Stomach smooth muscle (tissue), 2 donors: Measurements from ENCODE around the gene OR6Q1.
"Not testable (repeated sequence)": the region's sequence is repeated elsewhere in the genome, so short reads cannot be mapped to it uniquely, and the experiment has no call there.

Experiments used
- H3K27ac ChIP-seq: one replicate; pipeline ENCODE4 v1.7.0; 2013; ENCODE audit warnings: mild to moderate bottlenecking, low read length, inconsistent platforms
- H3K27me3 ChIP-seq, 2 donors: one replicate each; pipeline ENCODE4 v1.7.0; 2013; ENCODE audit warnings: low read length in 2 of 2; ENCODE audit not compliant: insufficient read depth in 2 of 2, control insufficient read depth in 1 of 2
- H3K36me3 ChIP-seq, 2 donors: one replicate each; pipeline ENCODE4 v1.7.0; 2013; ENCODE audit warnings: low read length in 2 of 2; ENCODE audit not compliant: control insufficient read depth in 2 of 2, insufficient read depth in 2 of 2
- H3K4me1 ChIP-seq: one replicate; pipeline ENCODE4 v1.7.0; 2013; ENCODE audit warnings: low read length; ENCODE audit not compliant: control insufficient read depth, insufficient read depth
- H3K4me3 ChIP-seq, 2 donors: one replicate each; pipeline ENCODE4 v1.7.0; 2013; ENCODE audit warnings: low read length in 2 of 2
- H3K9ac ChIP-seq, 2 donors: one replicate each; pipeline ENCODE4 v1.7.0; 2013; ENCODE audit warnings: low read length in 2 of 2, mild to moderate bottlenecking in 1 of 2
- H3K9me3 ChIP-seq, 2 donors: one replicate each; pipeline ENCODE4 v1.7.0; 2013; ENCODE audit warnings: low read length in 2 of 2; ENCODE audit not compliant: control insufficient read depth in 2 of 2
- donor health status: healthy.
- donor health status: Pancreatic carcinoma.

OR6Q1 gene, protein sequence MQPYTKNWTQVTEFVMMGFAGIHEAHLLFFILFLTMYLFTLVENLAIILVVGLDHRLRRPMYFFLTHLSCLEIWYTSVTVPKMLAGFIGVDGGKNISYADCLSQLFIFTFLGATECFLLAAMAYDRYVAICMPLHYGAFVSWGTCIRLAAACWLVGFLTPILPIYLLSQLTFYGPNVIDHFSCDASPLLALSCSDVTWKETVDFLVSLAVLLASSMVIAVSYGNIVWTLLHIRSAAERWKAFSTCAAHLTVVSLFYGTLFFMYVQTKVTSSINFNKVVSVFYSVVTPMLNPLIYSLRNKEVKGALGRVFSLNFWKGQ

DNA sequence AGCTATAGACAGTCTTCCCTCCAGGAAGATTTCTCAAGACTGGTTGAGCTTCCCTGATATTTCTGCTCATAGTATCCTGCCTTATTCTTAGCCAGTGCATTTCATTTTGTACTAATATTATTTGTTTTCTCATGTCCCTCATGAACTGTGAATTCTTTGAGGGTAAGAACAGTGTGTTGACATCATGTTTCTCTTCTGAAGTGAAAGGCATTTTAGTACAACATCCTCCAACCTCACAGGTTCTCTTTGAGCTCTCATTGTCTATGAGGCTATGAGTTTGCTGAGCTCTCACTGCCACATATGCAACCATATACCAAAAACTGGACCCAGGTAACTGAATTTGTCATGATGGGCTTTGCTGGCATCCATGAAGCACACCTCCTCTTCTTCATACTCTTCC is at the start of gene OR6Q1:
Gene OR6Q1 (plus strand): TSS at position 301 of the 400 bp plus-strand sequence. CDS start 0 bp downstream, at position 301.
- Histone ChIP-seq H3K27ac (no peak within 1 kb of the TSS), H3K4me3 (no peak within 1 kb of the TSS), H3K4me1 (no peaks in the 10 kb centered on the region)

DNA sequence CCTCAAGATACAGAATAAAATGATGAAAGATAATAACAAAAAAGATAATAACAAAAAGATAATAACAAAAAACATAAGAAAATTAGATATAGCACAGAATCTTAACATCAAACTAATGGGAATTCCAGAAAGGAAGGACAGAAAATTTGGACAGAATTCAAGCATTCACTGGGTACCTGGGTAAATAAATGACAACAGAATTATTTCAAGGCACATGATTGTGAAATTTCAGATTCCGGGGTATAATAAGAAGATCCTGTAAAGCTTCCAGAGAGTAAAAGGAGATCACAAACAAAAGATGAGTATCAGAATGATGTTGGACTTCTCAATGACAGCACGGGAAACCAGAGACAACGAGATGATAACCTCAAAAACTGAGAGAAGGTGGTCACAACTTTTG is 49.2 kb upstream of the OR6Q1 start:
- H3K9ac ChIP-seq: no peak overlapping the region
- H3K9me3 ChIP-seq: no peaks in the 10 kb centered on the region
- no peaks in the 10 kb centered on the region for H3K36me3 ChIP-seq
- H3K27ac ChIP-seq: no peak overlapping the region
- no peaks in the 10 kb centered on the region for H3K4me1 ChIP-seq
- H3K27me3 ChIP-seq: peaks cover 0 to 3% of the 10 kb centered on the region in 2 donors
- H3K4me3 ChIP-seq: no peak overlapping the region

More for the DNA sequence above, at the start of gene OR6Q1:
- Histone ChIP-seq H3K9ac (no peak within 1 kb of the TSS), H3K27me3 (no peaks in the 10 kb centered on the region), H3K36me3 (no peaks in the 10 kb centered on the region), H3K9me3 (no peaks in the 10 kb centered on the region)

DNA sequence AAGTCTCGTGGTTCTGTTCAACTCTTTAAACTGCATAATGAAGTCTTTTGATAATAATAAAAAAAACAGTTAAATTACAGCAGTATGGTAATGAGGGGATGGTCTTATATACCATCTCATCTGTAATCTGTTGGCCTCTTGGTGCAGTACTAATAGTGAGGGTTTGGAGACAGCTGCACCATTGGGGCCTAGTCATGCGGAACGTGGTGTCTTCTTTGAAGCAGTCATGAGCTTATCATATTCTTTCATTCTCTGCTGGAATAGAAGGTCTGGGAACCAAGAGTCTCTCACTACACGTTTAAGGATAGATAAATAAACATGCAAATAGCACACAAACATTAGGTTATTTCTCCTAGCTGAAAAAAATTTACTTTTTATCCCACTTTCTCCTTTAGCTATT is 48.0 kb upstream of the OR6Q1 start:
- Histone ChIP-seq H3K27ac (no peak overlapping the region), H3K4me1 (no peaks in the 10 kb centered on the region), H3K4me3 (no peak overlapping the region), H3K9ac (no peak overlapping the region), H3K36me3 (no peaks in the 10 kb centered on the region), H3K27me3 (no peaks in the 10 kb centered on the region), H3K9me3 (no peaks in the 10 kb centered on the region)

DNA sequence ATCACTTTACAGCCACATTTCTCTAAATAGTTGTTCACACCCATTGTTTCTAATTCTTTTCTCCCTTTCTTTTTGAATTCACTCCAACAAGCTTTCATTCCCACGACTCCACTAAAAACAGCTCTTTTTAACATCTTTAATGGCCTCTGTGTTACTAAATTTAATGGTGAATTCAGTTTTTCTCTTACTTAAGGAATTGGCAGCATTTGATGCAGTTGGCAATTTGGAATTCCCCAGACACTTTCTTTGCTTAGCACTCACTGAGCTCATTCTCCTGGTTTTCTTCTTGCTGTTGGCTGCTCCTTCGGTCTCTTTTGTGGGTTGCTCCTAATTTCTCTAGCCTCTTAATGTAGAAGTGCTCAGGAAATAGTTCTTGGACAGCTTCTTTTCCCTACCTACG is 47.6 kb upstream of the OR6Q1 start:
- no peaks in the 10 kb centered on the region for H3K36me3 ChIP-seq
- H3K4me3 ChIP-seq: no peak overlapping the region
- no peak overlapping the region for H3K9ac ChIP-seq
- no peaks in the 10 kb centered on the region for H3K27me3 ChIP-seq
- no peaks in the 10 kb centered on the region for H3K4me1 ChIP-seq
- no peaks in the 10 kb centered on the region for H3K9me3 ChIP-seq
- no peak overlapping the region for H3K27ac ChIP-seq

DNA sequence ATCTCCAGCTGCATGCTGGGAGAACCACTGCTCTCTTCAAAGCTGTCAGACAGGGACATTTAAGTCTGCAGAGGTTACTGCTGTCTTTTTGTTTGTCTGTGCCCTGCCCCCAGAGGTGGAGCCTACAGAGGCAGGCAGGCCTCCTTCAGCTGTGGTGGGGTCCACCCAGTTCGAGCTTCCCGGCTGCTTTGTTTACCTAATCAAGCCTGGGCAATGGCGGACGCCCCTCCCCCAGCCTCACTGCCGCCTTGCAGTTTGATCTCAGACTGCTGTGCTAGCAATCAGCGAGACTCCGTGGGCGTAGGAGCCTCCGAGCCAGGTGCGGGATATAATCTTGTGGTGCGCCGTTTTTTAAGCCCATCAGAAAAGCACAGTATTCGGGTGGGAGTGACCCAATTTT is 31.2 kb upstream of the OR6Q1 start:
- not testable (repeated sequence) for H3K27me3 ChIP-seq, H3K27ac ChIP-seq, H3K4me3 ChIP-seq, H3K9me3 ChIP-seq, H3K36me3 ChIP-seq, H3K4me1 ChIP-seq, H3K9ac ChIP-seq

DNA sequence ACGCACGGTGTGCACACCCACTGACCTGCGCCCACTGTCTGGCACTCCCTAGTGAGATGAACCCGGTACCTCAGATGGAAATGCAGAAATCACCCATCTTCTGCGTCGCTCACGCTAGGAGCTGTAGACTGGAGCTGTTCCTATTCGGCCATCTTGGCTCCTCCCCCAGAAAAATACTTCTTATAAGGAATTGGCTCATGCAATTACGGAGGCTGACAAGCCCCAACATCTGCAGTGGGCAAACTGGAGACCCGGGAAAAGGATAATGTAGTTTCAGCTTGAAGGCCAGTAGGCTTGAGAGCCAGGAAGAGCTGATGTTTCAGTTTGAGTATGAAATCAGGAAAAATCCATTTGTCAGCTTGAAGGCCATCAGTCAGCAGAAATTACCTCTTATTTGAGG is 30.7 kb upstream of the OR6Q1 start:
- not testable (repeated sequence) for H3K27ac ChIP-seq, H3K4me1 ChIP-seq, H3K9me3 ChIP-seq, H3K4me3 ChIP-seq, H3K36me3 ChIP-seq, H3K27me3 ChIP-seq, H3K9ac ChIP-seq

DNA sequence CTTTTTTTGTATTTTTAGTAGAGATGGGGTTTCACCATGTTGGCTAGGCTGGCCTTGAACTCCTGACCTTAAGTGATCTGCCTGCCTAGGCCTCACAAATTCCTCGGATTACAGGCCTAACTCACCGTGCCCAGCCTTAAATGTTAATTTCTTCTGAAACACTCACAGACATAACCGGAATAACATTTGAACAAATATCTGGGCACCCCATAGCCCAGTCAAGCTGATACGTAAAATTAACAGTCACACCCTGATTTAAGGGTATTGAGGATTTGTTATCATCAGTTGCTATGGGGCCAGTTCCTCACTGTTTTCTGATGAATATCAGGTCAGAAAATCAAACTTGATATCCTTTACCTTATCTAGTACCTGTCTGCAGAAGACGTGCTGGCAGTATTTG is 30.1 kb upstream of the OR6Q1 start:
- no peak overlapping the region for H3K27ac ChIP-seq
- no peaks in the 10 kb centered on the region for H3K36me3 ChIP-seq
- H3K4me3 ChIP-seq: no peak overlapping the region
- no peak overlapping the region for H3K9ac ChIP-seq
- no peaks in the 10 kb centered on the region for H3K27me3 ChIP-seq
- no peaks in the 10 kb centered on the region for H3K4me1 ChIP-seq
- peaks cover 0 to 3% of the 10 kb centered on the region in 2 donors for H3K9me3 ChIP-seq

DNA sequence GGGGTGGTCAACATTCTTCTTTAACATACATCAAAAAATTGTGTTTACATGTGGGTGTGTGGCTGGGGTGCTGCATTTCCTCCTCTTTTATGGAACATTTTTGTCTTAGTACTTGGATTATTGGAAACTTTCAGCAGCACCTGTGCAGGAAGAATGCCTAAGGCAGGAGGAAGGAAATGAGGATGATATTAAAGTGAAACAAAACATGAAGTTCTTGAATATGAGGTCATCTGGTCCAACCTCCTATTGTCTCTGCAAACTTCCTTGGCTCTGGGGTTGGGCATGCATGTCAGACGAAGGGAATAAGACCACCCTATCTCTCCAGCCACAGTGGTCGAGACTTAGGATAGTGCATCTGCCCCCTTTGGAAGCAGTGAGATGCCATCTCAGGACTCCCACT is 27.7 kb upstream of the OR6Q1 start:
- Histone ChIP-seq H3K9ac (no peak overlapping the region), H3K27ac (no peak overlapping the region), H3K4me1 (no peaks in the 10 kb centered on the region), H3K27me3 (no peaks in the 10 kb centered on the region), H3K4me3 (no peak overlapping the region), H3K9me3 (peaks cover 0 to 3% of the 10 kb centered on the region in 2 donors), H3K36me3 (no peaks in the 10 kb centered on the region)

DNA sequence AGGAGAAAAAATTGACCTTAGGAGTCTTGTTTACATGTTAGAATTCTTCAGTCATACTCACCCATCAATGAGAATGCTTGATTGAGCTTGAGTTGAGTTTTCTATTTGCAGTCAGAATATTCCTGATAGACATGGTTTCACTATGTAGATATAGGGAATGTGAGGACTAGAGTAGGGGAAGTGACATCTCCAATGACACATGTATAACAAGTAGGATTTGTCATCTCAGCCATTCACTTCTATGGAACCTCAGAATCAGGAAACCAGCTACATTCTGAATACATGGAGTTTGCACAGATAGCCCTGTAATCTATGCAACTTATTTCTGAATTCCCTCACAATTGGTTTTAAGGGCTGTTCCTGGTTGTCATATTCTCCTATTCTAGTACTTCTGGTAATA is 27.2 kb upstream of the OR6Q1 start:
- H3K9me3 ChIP-seq: peaks cover 0 to 3% of the 10 kb centered on the region in 2 donors
- H3K27me3 ChIP-seq: no peaks in the 10 kb centered on the region
- no peak overlapping the region for H3K9ac ChIP-seq
- H3K27ac ChIP-seq: no peak overlapping the region
- H3K4me1 ChIP-seq: no peaks in the 10 kb centered on the region
- no peaks in the 10 kb centered on the region for H3K36me3 ChIP-seq
- no peak overlapping the region for H3K4me3 ChIP-seq

DNA sequence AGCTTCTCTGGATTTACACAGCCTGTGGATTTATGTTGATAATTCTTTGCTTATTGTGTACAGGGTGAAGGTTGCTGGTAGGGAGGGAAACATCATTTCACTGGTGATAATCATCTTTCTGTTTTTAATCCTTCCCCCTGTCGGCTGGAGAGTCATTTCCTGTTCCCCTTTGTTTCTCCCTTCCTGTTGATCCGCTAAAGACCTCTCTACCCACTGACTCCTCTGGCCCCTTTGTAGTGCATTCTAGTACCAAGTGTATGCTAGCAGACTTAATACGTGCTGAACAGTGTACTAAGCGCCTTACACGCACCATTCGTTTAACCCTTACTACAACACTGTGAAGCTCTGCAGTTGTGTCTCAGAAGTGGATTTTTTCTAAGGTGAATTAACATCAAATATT is 26.1 kb upstream of the OR6Q1 start:
- Histone ChIP-seq H3K9ac (no peak overlapping the region), H3K9me3 (peaks cover 0 to 3% of the 10 kb centered on the region in 2 donors), H3K27ac (no peak overlapping the region), H3K4me3 (no peak overlapping the region), H3K27me3 (no peaks in the 10 kb centered on the region), H3K4me1 (no peaks in the 10 kb centered on the region), H3K36me3 (no peaks in the 10 kb centered on the region)

DNA sequence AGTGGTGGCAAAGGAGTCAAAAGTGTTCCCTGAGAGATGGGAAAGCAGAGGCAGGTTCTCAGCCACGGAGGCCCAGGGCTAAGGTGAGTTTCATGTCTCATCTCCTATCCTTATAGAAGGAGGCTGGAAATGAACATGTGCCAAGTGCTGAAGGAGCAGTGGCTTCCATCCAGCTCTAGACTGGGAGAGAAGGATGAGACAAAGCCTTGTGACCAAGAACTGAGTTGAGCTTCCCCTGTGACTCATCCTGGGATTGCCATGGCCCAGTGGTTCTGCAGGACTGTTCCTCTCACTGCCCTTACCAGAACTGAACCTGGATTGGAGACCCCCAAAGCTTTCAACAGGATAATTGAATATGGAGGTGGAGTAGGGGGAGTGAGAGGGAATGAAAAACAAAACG is 23.8 kb upstream of the OR6Q1 start:
- Histone ChIP-seq H3K9ac (no peak overlapping the region), H3K4me3 (no peak overlapping the region), H3K27me3 (no peaks in the 10 kb centered on the region)

More for the DNA sequence above, 23.8 kb upstream of the OR6Q1 start:
- Histone ChIP-seq H3K36me3 (no peaks in the 10 kb centered on the region), H3K9me3 (no peaks in the 10 kb centered on the region), H3K4me1 (no peaks in the 10 kb centered on the region), H3K27ac (no peak overlapping the region)
